ENCODE data around the gene CDH13. TPM values are rescaled to one million over a fixed set of nuclear protein-coding genes. Genes with fewer than 3 reads are reported as not detected.

The CDH13 gene
- total RNA-seq, 2 donors from 2014 or later: 2.4 to 6.3 TPM

- Histone ChIP-seq H3K4me1 (no peaks in the 10 kb centered on the region), H3K36me3 (no peaks in the 10 kb centered on the region), H3K9me3 (no peaks in the 10 kb centered on the region), H3K9ac (ENCODE audit: low read depth in 2 of 2, low read length in 2 of 2) (no peak overlapping the region), H3K27ac (no peak overlapping the region), H3K27me3 (no peaks in the 10 kb centered on the region), H3K4me3 (no peak overlapping the region)
- intact Hi-C loops (cut with DNase I): no loop called here
- DNase-seq: no peak
- TF ChIP-seq CTCF (IDR thresholded peaks at IDR 0.05): no peak
Measured at GRCh38 chr16:82695806-82696205, 69.0 kb downstream of the CDH13 start.

GRCh38 chr16:82699260-82699659 is 72.5 kb downstream of the CDH13 start:
- intact Hi-C loops (cut with DNase I): no loop called here
- no peak overlapping the region for H3K27ac ChIP-seq
- H3K4me1 ChIP-seq: no peaks in the 10 kb centered on the region
- H3K36me3 ChIP-seq: no peaks in the 10 kb centered on the region
- no peaks in the 10 kb centered on the region for H3K27me3 ChIP-seq
- TF ChIP-seq CTCF (IDR thresholded peaks at IDR 0.05): no peak
- H3K9me3 ChIP-seq: no peaks in the 10 kb centered on the region
- H3K4me3 ChIP-seq: no peak overlapping the region
- no peak overlapping the region for H3K9ac ChIP-seq (ENCODE audit: low read depth in 2 of 2, low read length in 2 of 2)
- DNase-seq: no peak

GRCh38 chr16:82699711-82700495 is 73.1 kb downstream of the CDH13 start:
- TF ChIP-seq CTCF (IDR thresholded peaks at IDR 0.05): no peak
- Histone ChIP-seq H3K4me1 (no peaks in the 10 kb centered on the region), H3K9ac (ENCODE audit: low read depth in 2 of 2, low read length in 2 of 2) (no peak overlapping the region), H3K4me3 (no peak overlapping the region), H3K27me3 (no peaks in the 10 kb centered on the region), H3K9me3 (no peaks in the 10 kb centered on the region), H3K36me3 (no peaks in the 10 kb centered on the region), H3K27ac (no peak overlapping the region)
- intact Hi-C loops (cut with DNase I): no loop called here
- peak; percentile 22 for DNase-seq

GRCh38 chr16:82700541-82701235 is 73.9 kb downstream of the CDH13 start:
- DNase-seq: no peak
- Histone ChIP-seq H3K27ac (no peak overlapping the region), H3K27me3 (no peaks in the 10 kb centered on the region), H3K9ac (ENCODE audit: low read depth in 2 of 2, low read length in 2 of 2) (no peak overlapping the region), H3K36me3 (no peaks in the 10 kb centered on the region), H3K4me1 (no peaks in the 10 kb centered on the region), H3K9me3 (no peaks in the 10 kb centered on the region), H3K4me3 (no peak overlapping the region)
- intact Hi-C loops (cut with DNase I): no loop called here
- no peak for TF ChIP-seq CTCF (IDR thresholded peaks at IDR 0.05)

GRCh38 chr16:82701442-82701955 is 74.7 kb downstream of the CDH13 start:
- no peak overlapping the region for H3K4me3 ChIP-seq
- H3K27me3 ChIP-seq: no peaks in the 10 kb centered on the region
- H3K27ac ChIP-seq: no peak overlapping the region
- TF ChIP-seq CTCF (IDR thresholded peaks at IDR 0.05): no peak
- no peaks in the 10 kb centered on the region for H3K4me1 ChIP-seq
- H3K9ac ChIP-seq (ENCODE audit: low read depth in 2 of 2, low read length in 2 of 2): no peak overlapping the region
- intact Hi-C loops (cut with DNase I): no loop called here
- H3K9me3 ChIP-seq: no peaks in the 10 kb centered on the region
- H3K36me3 ChIP-seq: no peaks in the 10 kb centered on the region
- no peak for DNase-seq
